HEK293T (cell line): Measurements from ENCODE around the gene ADAMTSL2.

ENCODE experiments used
- ARNT ChIP-seq: fragments of 450-650 bp; IDR thresholded peaks from 2 replicates; pipeline ENCODE4 v1.6.1; 2017; ENCODE audit warnings: mild to moderate bottlenecking
- BHLHE40 ChIP-seq: fragments of 450-650 bp; IDR thresholded peaks from 2 replicates; pipeline ENCODE4 v1.6.1; 2016; ENCODE audit warnings: mild to moderate bottlenecking, moderate library complexity, borderline replicate concordance
- FOXA1 ChIP-seq: fragments of 450-650 bp; IDR thresholded peaks from 2 replicates; pipeline ENCODE4 v1.6.1; 2016; ENCODE audit warnings: mild to moderate bottlenecking
- SP1 ChIP-seq: fragments of 450-650 bp; IDR thresholded peaks from 2 replicates; pipeline ENCODE4 v1.6.1; 2017
- SUZ12 ChIP-seq: fragments of 450-650 bp; IDR thresholded peaks from 2 replicates; pipeline ENCODE4 v1.6.1; 2016; ENCODE audit warnings: mild to moderate bottlenecking
- ZNF384 ChIP-seq: fragments of 450-650 bp; IDR thresholded peaks from 2 replicates; pipeline ENCODE4 v1.6.1; 2016

GRCh38 chr9:133619791-133620190, 85.3 kb downstream of the ADAMTSL2 start:
- no peak for TF ChIP-seq SUZ12
- no peak for TF ChIP-seq SP1
- TF ChIP-seq BHLHE40, result no peak
- no peak for TF ChIP-seq ZNF384
- no peak for TF ChIP-seq ARNT
- TF ChIP-seq FOXA1, result no peak
